Endothelial cell of umbilical vein (primary cell): Measurements from ENCODE around the gene PARN. TPM values are rescaled to one million over a fixed set of nuclear protein-coding genes. Genes with fewer than 3 reads are reported as not detected.

Source experiments
- BruUV-seq: library from RNA; stranded (reverse); fragments of 400-500 nt; replicated peaks from 2 replicates; lab custom pipeline; 2021; lab: Mats Ljungman, UMichigan
- CTCF ChIA-PET: fragments of 300-600, 350-600 bp; sonication (Branson Sonifier 250); formaldehyde crosslinking; loops from one replicate; lab custom pipeline; 2021; ENCODE audit warnings: antibody characterized with exemption, inconsistent platforms; lab: Charles Lee
- POLR2A ChIA-PET: fragments of 300-600, 350-600 bp; sonication (Branson Sonifier 250); formaldehyde crosslinking; loops from one replicate; lab custom pipeline; 2021; ENCODE audit warnings: antibody characterized with exemption, inconsistent platforms; lab: Charles Lee
- DNase-seq: peaks from one replicate; pipeline ENCODE4 v3.0.0-alpha.2; 2011; ENCODE audit warnings: low read depth, low spot score
- FAIRE-seq: peaks from 2 replicates; lab custom pipeline; 2011; peaks lifted over from hg19 to GRCh38; lab: Jason Lieb, UNC
- H2AFZ ChIP-seq: 2 replicates; pipeline ENCODE4 v1.6.0; 2012; ENCODE audit warnings: low read depth, low read length, control low read depth, inconsistent platforms
- H3K27ac ChIP-seq: 2 replicates; pipeline ENCODE4 v1.5.1; 2011; ENCODE audit warnings: low read depth, mild to moderate bottlenecking, control low read depth, low read length, moderate library complexity; ENCODE audit not compliant: insufficient read depth
- H3K27me3 ChIP-seq, 2 experiments: 2 replicates each; pipeline versions ENCODE4 v1.6.0 to v1.6.1; 2011; ENCODE audit warnings: low read length in 2 of 2, mixed read lengths in 1 of 2; ENCODE audit not compliant: control insufficient read depth in 2 of 2, insufficient read depth in 2 of 2
- H3K36me3 ChIP-seq, 2 experiments: 2 replicates in 1 of 2; 3 replicates in 1 of 2; pipeline ENCODE4 v1.5.1; 2011; ENCODE audit warnings: low read length in 2 of 2, mild to moderate bottlenecking in 1 of 2, moderate library complexity in 1 of 2; ENCODE audit not compliant: control insufficient read depth in 2 of 2, insufficient read depth in 2 of 2; ENCODE audit errors: extremely low read depth in 1 of 2
- H3K4me1 ChIP-seq: 3 replicates; pipeline ENCODE4 v1.5.1; 2011; ENCODE audit warnings: mild to moderate bottlenecking, low read length; ENCODE audit not compliant: control insufficient read depth, insufficient read depth; ENCODE audit errors: extremely low read depth
- H3K4me2 ChIP-seq: 2 replicates; pipeline ENCODE4 v1.6.1; 2011; ENCODE audit warnings: low read length, control low read depth, mixed read lengths; ENCODE audit not compliant: insufficient read depth
- H3K4me3 ChIP-seq, 3 experiments: fragments of 200-600 bp in 1 of 3; sonication (generic), shearing (Covaris generic) in 1 of 3; replicated peaks in 1 of 3; 2 replicates each; pipeline ENCODE4 v1.5.1; 2011 to 2016; ENCODE audit warnings: control low read depth in 3 of 3, low read length in 3 of 3, mild to moderate bottlenecking in 2 of 3, inconsistent platforms in 1 of 3, low read depth in 1 of 3, moderate library complexity in 1 of 3; ENCODE audit not compliant: insufficient read depth in 1 of 3
- H3K79me2 ChIP-seq: 2 replicates; pipeline ENCODE4 v1.6.0; 2012; ENCODE audit warnings: low read length, inconsistent platforms; ENCODE audit not compliant: control insufficient read depth, insufficient read depth
- H3K9ac ChIP-seq: replicated peaks from 2 replicates; pipeline ENCODE3; 2011; ENCODE audit warnings: low read length, control low read depth; ENCODE audit not compliant: insufficient read depth; ENCODE audit errors: extremely low read depth
- H3K9me1 ChIP-seq: replicated peaks from 3 replicates; pipeline ENCODE4 v1.6.0; 2011; ENCODE audit warnings: mild to moderate bottlenecking, low read length; ENCODE audit not compliant: control insufficient read depth, insufficient read depth; ENCODE audit errors: extremely low read depth
- H3K9me3 ChIP-seq: replicated peaks from 2 replicates; pipeline ENCODE4 v1.5.1; 2012; ENCODE audit warnings: low read length, inconsistent platforms; ENCODE audit not compliant: control insufficient read depth, insufficient read depth
- H4K20me1 ChIP-seq: replicated peaks from 2 replicates; pipeline ENCODE3; 2011; ENCODE audit warnings: mild to moderate bottlenecking, low read length; ENCODE audit not compliant: control insufficient read depth, insufficient read depth; ENCODE audit errors: extremely low read depth
- CTCF ChIP-seq, 2 donors: IDR thresholded peaks; 1 replicate in 1 of 2; 2 replicates in 1 of 2; pipeline ENCODE4 v1.5.1; 2011; ENCODE audit warnings: low read length in 2 of 2, mild to moderate bottlenecking in 2 of 2, moderate library complexity in 2 of 2, control low read depth in 1 of 2, inconsistent platforms in 1 of 2, low read depth in 1 of 2; ENCODE audit not compliant: insufficient read depth in 1 of 2; ENCODE audit errors: extremely low read depth in 1 of 2
- EZH2 ChIP-seq: IDR thresholded peaks from 2 replicates; pipeline ENCODE4 v1.6.1; 2012; ENCODE audit warnings: borderline replicate concordance, low read depth, mild to moderate bottlenecking, moderate library complexity, low read length, inconsistent platforms; ENCODE audit not compliant: severe bottlenecking
- FOS ChIP-seq: IDR thresholded peaks from 2 replicates; pipeline ENCODE4 v1.6.1; 2011; ENCODE audit warnings: mild to moderate bottlenecking, low read length, moderate library complexity, borderline replicate concordance; ENCODE audit not compliant: insufficient read depth
- GATA2 ChIP-seq: IDR thresholded peaks from 2 replicates; pipeline ENCODE4 v1.7.0; 2011; ENCODE audit warnings: low read depth, mild to moderate bottlenecking, moderate library complexity, mixed read lengths, low read length; ENCODE audit not compliant: insufficient read length, insufficient read depth
- JUN ChIP-seq: IDR thresholded peaks from 2 replicates; pipeline ENCODE4 v1.6.1; 2011; ENCODE audit warnings: borderline replicate concordance, low read depth; ENCODE audit not compliant: insufficient read length, insufficient read depth
- MYC ChIP-seq: IDR thresholded peaks from one replicate; pipeline ENCODE4 v1.6.1; 2011; ENCODE audit warnings: mild to moderate bottlenecking, low read depth, low read length
- POLR2A ChIP-seq: IDR thresholded peaks from 2 replicates; pipeline ENCODE4 v1.6.1; 2012; ENCODE audit warnings: low read depth, mild to moderate bottlenecking, control low read depth, low read length
- POLR2AphosphoS5 ChIP-seq: IDR thresholded peaks from 2 replicates; pipeline ENCODE4 v1.6.1; 2012; ENCODE audit warnings: low read depth, mild to moderate bottlenecking, control low read depth, low read length, moderate library complexity; ENCODE audit not compliant: insufficient read depth
- dilution Hi-C: fragments of 300-500 bp; cut with MboI; formaldehyde crosslinking; loops from one replicate; pipeline ENCODE4 v1.15.0; 2019; ENCODE audit warnings: low sequenced_read_pairs; ENCODE audit not compliant: extremely low pct_ligation_motif_present
- intact Hi-C: fragments of 100-400 bp; cut with micrococcal nuclease; formaldehyde crosslinking; loops from one replicate; pipeline ENCODE4 v1.10.0; 2022
- polyA plus RNA-seq, 4 experiments: library from polyadenylated mRNA; depleted of rRNA in 3 of 4; stranded (reverse) in 3 of 4; unstranded in 1 of 4; fragments of >200 nt; gene quantifications; 2 replicates each; pipeline versions ENCODE4 v1.2.1 to v1.2.3, GENCODE V29; 2011 to 2012; ENCODE audit warnings: missing spikeins in 1 of 4
- total RNA-seq: library from RNA; stranded (reverse); gene quantifications from 2 replicates; pipeline ENCODE4 v1.2.3, GENCODE V29; 2021
- TF ChIP-seq, protein P1 (sequence below): IDR thresholded peaks from 2 replicates; pipeline ENCODE4 v1.6.1; 2011; ENCODE audit not compliant: insufficient read depth, insufficient read length

Gene PARN
- total and polyA plus RNA-seq, 2 donors (not counting 3 experiments of a cell fraction or from before 2014, with no cell fraction given): 16.9 to 24.6 TPM

DNA sequence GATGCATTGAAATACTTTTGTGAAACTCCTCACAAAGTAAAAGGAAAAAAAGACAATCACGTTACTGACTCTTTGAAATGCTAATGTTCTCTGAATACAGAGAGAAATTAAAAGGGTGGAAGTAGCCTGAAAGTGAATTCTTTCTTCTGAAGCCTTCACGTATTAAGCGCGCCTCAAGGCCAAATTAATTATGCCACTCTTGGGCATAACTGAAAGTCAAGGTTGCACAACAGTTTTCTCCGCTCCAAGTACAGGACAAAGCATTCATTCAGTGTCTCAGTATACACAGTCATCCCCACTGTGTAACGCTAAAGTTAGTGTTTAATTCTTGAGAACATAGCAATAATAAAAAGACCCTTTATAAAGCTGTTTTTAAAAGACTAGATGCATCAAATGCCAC is 21.5 kb downstream of the PARN start:
- ChIA-PET CTCF (interaction anchor here (1.3 kb wide), 1 partner anchor 13 kb away, joined by 4 read pairs; no protein-coding TSS in a partner anchor), POLR2A (no interaction called here)
- intact Hi-C loops (no loop called here), dilution Hi-C loops (no loop called here)
- Histone ChIP-seq H3K79me2 (no peaks in the 10 kb centered on the region), H3K27ac (no peak overlapping the region), H3K27me3 (no peaks in the 10 kb centered on the region), H3K36me3 (peaks cover 9 to 15% of the 10 kb centered on the region in 2 experiments), H3K4me3 (no peak overlapping the region), H2AFZ (no peak overlapping the region), H3K9me1 (no peaks in the 10 kb centered on the region), H3K9me3 (no peaks in the 10 kb centered on the region), H3K9ac (no peak overlapping the region), H3K4me2 (no peak overlapping the region), H3K4me1 (no peaks in the 10 kb centered on the region), H4K20me1 (no peaks in the 10 kb centered on the region)
- DNase-seq (no peak), FAIRE-seq (no peak)
- TF ChIP-seq EZH2 (no peak), JUN (no peak)
- TF ChIP-seq, protein P1, sequence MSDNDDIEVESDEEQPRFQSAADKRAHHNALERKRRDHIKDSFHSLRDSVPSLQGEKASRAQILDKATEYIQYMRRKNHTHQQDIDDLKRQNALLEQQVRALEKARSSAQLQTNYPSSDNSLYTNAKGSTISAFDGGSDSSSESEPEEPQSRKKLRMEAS: no peak
- no TSS peak for BruUV-seq

- Histone ChIP-seq H2AFZ (no peak overlapping the region), H3K27ac (no peak overlapping the region), H3K4me2 (no peak overlapping the region), H3K36me3 (peaks cover 13 to 17% of the 10 kb centered on the region in 2 experiments), H3K4me1 (no peaks in the 10 kb centered on the region), H3K79me2 (no peaks in the 10 kb centered on the region), H4K20me1 (no peaks in the 10 kb centered on the region), H3K9ac (no peak overlapping the region), H3K9me1 (no peaks in the 10 kb centered on the region), H3K27me3 (no peaks in the 10 kb centered on the region), H3K4me3 (no peak overlapping the region), H3K9me3 (no peaks in the 10 kb centered on the region)
- FAIRE-seq: no peak
- BruUV-seq: no TSS peak
- dilution Hi-C loops (no loop called here), intact Hi-C loops (no loop called here)
- TF ChIP-seq CTCF (IDR thresholded peaks at IDR 0.05; ENCODE audit: extremely low read depth in 1 of 2, insufficient read depth in 1 of 2, low read depth in 1 of 2, low read length in 2 of 2) (no peak), POLR2AphosphoS5 (no peak), POLR2A (no peak), MYC (no peak), FOS (no peak), JUN (no peak), GATA2 (no peak), EZH2 (no peak)
- TF ChIP-seq, protein P1: no peak
- POLR2A ChIA-PET: no interaction called here
- CTCF ChIA-PET: interaction anchor here (1.3 kb wide), 1 partner anchor 12 kb away, joined by 4 read pairs; no protein-coding TSS in a partner anchor
- DNase-seq: no peak
Observed at GRCh38 chr16:14608111-14608566, 21.9 kb downstream of the PARN start.
